CD4-positive, alpha-beta T cell treated with Interleukin-1 beta for 1 hour (primary cell): ENCODE measurements around the gene ADAMTS10.
A peak's percentile ranks its signal among the peaks of the same experiment; 100 is the strongest.
"Not testable (repeated sequence)": the region's sequence is repeated elsewhere in the genome, so short reads cannot be mapped to it uniquely, and the experiment has no call there.

ENCODE experiments used
- DNase-seq, 2 donors: peaks; one replicate each; pipeline ENCODE4 v3.0.0-alpha.2; 2020 to 2022

The ADAMTS10 gene

GRCh38 chr19:8589177-8589714, 21.3 kb downstream of the ADAMTS10 start:
- DNase-seq, result no peak

GRCh38 chr19:8585894-8586750, 24.4 kb downstream of the ADAMTS10 start:
- peak; percentile 49 to 70 for DNase-seq

DNA sequence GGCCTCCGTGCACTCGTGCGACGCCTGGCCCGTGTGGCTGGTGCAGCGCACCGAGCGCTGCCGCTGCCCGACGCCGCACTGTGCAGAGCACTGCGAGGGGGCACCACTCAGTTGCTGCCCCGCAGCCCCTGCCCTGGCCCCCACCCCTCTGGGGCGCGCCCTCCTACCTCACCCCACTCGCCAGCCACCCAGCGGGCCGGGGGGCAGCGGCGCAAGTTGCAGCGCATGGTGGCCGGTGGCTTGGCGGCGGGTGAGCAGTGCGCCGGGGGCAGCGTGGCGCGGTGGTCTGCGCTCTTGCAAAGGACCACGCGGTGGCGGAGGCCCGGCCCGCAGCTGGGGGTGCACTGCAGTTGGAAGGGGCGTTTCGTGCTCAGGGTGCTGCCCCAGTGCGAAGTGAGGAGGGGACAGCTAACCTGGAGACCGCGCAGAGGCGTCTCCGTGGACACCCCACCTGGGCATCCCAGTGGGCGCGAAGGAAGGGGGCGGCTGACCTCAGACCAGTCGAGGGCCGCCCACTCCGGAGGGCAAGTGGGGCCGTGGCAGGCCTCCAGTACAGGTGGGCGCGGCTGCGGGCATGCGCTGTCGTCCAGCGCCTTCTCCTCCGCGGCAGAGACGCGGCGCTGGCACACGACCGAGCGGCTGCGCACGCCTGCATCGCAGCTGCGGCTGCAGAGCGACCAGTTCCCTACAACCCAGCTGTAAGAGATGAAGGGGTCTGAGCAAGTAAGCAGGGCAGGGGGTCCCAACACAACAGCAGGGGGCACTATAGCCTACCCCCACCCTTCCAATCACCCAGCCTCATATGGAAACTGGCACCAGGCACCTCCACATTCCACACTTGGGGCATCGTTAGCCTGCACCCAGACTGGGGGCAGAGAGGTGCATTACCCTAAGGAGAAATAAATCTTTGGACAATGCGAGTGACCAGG, 25.3 kb downstream of the ADAMTS10 start:
- DNase-seq, result no peak

GRCh38 chr19:8580710-8581281, 29.7 kb downstream of the ADAMTS10 start:
- peak; percentile 85 to 87 for DNase-seq

DNA sequence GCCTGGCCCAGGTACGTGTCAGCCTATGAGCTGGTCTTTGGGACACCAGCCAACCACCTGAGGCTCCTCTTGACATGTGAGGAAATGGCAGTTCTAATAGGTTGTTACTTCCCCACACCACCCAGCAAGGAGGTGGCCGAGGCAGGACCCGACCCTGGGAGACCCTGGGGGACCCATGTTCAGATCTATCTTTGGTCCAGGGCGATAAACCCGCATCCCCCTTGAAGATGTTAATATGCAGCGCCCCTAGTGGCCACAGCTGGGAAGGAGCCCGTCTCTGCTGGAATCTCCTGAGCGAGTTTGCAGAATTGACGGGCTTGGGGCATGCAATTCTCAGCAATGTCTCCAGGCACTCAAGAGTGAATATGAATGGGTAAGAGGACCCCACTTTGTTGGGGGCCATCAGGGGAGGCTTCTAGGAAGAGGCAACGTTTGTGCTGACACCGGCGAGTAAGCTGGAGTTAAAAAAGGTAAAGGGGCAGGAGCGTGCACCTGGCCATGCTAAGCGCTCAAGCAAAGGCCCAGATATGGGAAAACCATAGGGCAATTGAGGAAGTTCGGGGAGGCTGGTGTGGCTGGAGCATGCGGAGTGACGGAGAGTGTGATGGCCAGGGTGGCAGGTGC, 31.8 kb downstream of the ADAMTS10 start:
- peak; percentile 75 to 82 for DNase-seq

- no peak for DNase-seq
Observed at GRCh38 chr19:8577741-8578140, 32.8 kb downstream of the ADAMTS10 start.

DNA sequence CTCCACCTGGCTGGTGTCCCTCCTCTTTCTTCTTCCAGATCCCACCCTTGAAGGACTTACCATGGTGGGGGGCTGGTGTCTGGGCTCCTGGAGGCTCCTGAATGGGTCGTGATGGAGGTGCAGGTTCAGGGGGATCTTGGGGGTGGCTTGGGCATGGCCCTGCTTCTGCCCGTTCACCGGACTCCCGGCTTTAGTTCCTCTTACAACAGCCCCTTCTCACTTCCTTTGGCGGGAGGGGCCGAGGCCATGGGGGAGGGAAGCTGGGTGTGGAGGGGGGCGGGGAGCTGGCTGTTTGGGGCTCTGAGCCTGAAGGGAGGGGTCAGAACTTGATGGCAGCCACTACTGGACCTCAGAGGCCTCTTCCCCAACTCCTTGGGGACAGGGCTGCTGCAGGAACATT, 33.3 kb downstream of the ADAMTS10 start, which contains the start of gene MYO1F:
MYO1F (minus strand) TSS at position 196 of the 400 bp plus-strand sequence; CDS start at position 63, 133 bp downstream.
- DNase-seq, result peak; percentile 35 to 62

DNA sequence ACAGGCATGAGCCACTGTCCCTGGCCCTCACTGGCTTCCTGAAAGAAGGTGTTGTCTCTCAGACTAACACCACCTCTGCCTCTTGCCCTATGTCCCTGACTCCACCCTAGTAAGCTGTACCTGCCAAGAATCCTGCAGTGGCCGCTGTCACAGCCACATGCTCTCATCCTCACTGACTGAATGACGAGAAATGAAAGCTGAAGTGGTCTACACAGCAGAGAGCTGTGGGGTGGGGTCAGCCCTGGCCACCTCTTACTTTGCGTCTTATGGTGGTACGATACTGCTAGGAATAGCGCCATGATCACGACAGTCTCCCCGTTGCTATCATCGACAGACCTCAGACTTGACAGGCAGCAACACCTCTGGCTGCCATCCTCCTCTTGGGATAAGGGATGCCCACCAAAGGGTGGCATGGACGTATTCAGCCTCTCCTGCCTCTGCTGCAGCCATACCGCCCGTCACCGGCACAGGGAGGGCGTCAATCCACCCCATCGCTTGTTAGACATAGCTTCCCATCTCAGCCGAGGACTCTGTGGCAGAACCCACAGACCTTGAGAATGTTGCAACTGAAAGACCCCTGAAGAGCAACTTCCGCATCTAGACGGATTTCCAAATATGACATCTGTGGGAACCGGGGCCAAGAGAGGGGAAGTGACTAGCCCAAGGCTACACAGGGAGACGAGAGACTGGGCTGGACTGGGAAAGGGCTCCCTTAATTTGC, 34.1 kb downstream of the ADAMTS10 start:
- DNase-seq, result peak; percentile 12 to 41

DNA sequence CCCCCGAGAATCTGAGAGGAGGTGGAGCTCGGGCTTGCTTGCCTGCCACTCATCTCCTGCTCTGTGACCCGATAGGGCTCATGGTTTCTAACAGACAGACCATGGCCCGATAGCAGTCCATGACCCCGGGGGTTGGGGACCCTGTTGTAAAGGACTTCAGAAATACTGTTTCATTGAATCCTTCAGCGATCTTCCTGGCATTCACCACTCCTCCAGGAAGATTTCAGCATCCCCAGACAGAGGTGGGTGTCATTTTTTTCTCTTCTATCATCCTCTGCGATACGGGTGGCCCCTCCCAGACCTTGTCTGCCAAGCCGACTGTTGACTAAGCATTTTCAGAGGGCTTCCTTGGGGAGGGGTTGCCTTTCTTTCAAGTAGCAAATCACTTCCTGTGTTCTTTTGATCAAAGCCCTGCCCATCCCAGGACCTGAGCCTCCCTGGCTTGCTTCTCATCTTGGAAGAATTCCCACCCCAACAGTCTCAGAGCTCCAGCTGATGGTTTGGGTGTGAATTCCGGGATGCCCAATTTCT, 35.0 kb downstream of the ADAMTS10 start:
- peak; percentile 50 to 67 for DNase-seq

GRCh38 chr19:8574619-8574922, 35.9 kb downstream of the ADAMTS10 start:
- not testable (repeated sequence) for DNase-seq

- DNase-seq, result no peak
Observed at GRCh38 chr19:8573316-8573715, 37.2 kb downstream of the ADAMTS10 start.

GRCh38 chr19:8571006-8571411, 39.5 kb downstream of the ADAMTS10 start:
- peak; percentile 58 to 68 for DNase-seq

GRCh38 chr19:8569066-8569771, 41.3 kb downstream of the ADAMTS10 start:
- DNase-seq, result peak; percentile 80 to 85

DNA sequence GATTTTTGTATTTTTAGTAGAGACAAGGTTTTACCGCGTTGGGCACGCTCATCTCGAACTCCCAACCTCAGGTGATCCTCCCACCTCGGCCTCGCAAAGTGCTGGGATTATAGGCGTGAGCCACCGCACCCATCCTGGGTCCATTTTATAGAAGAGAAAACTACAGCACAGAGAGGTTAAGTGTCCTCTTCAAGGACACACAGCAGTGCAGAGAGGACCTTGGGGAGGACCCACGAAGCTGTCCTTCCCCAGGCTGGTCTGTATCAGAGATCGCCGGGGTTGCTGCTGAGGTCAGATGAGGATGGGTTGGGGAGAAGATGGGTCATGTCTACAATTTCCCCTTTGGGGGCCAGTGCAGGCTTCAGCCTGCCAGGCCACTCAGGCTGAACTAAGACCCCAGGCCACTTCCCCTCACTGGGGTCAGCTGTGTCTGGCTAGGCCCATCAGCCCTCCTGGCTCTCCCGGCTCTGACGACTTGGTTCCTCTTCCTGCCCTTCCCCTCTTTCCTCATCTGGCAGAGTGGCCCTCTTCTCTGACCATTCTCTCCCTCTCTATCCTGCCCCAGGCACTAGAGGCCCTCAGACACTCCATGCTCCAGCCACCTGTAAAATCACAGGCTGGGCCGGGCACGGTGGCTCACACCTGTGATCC, 42.9 kb downstream of the ADAMTS10 start:
- peak in 1 of 2 donors; percentile 60 for DNase-seq

GRCh38 chr19:8566855-8567254, 43.7 kb downstream of the ADAMTS10 start:
- no peak for DNase-seq

GRCh38 chr19:8564866-8565265, 45.6 kb downstream of the ADAMTS10 start:
- not testable (repeated sequence) for DNase-seq

DNA sequence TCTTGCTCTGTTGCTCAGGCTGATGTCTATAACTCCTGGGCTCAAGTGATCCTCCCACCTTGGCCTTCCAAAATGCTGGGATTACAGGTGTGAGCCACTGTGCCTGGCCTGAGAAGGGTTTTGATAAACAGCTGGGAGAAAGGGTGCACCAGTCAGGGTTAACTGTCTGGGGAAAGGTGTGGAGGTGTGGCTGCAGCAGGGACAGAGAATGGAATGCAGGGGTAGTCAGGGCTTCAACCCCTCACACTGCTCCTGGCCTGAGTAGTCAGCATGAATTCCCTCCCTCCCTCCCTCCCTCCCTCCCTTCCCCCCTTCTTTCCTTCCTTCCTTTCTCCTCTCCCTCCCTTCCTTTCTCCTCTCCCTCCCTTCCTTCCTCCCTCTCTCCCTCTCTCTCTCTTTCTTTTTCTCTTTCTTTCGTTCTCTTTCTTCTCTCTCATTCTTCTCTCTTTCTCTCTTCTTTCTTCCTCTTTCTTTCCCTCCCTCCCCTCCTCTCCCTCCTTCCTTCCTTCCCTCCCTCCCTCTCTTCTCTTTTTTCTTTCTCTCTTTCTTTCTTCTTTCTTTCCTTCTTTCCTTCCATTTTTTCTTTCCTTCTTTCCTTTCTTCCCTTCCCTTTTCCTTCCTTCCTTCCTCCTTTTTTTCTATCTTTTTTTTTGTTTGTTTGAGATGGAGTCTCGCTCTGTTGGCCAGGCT, 49.3 kb downstream of the ADAMTS10 start:
- no peak for DNase-seq

DNA sequence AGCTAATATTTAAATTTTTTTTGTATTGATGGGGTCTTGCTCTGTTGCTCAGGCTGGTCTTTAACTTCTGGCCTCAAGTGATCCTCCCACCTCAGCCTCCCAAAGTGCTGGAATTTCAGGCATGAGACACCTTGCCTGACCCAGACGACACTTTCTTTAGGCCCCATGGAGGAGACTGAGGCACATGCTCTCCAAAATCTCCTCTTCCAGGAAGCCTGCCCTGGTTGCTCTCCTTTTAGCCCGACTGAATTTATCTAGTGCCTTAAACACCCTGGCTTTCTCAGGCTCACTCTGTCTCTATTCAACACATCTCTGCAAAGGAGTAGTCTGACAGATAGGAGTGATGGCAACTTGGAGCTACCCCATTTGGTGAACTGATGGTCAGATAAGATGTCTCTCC, 52.2 kb downstream of the ADAMTS10 start:
- DNase-seq, result no peak

DNA sequence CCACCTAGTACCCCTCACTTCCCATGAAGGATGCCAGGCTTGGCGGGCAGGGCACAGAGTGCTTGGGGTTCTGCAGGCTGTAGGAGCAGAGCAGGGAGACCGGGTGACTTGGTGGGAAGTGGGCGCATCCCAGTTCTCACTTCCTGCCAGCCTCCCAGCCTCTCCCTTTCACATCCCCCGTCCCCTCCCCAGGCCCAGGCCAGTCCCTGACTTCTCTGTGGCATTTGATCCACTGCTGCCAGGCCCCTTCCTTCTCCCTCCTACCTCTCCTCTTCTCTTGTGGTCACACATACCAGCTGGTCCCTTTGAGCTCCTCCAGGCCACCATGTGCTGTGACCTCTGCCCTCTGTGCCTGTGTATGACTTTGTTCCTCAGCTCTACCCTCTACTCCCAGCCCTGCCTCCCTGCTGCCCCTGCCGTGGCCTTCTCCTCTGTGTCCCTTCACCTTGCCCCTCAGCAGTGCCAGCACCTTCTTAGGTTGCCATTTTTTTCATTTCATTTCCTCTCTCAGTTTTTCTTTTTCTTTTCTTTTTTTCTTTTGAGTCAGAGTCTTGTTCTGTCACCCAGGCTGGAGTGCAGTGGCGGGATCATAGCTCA, 52.8 kb downstream of the ADAMTS10 start:
- DNase-seq, result no peak
